HG03439 (cell line): ENCODE data around the gene COL27A1.
"Not testable (repeated sequence)": the region's sequence is repeated elsewhere in the genome, so short reads cannot be mapped to it uniquely, and the experiment has no call there.

ENCODE experiments used
- ATAC-seq: cut with Tn5 transposase; IDR thresholded peaks from one replicate; pipeline ENCODE4 v1.9.1; 2021; ENCODE audit warnings: mild to moderate bottlenecking, moderate library complexity; ENCODE audit not compliant: unreplicated experiment

COL27A1 gene

DNA sequence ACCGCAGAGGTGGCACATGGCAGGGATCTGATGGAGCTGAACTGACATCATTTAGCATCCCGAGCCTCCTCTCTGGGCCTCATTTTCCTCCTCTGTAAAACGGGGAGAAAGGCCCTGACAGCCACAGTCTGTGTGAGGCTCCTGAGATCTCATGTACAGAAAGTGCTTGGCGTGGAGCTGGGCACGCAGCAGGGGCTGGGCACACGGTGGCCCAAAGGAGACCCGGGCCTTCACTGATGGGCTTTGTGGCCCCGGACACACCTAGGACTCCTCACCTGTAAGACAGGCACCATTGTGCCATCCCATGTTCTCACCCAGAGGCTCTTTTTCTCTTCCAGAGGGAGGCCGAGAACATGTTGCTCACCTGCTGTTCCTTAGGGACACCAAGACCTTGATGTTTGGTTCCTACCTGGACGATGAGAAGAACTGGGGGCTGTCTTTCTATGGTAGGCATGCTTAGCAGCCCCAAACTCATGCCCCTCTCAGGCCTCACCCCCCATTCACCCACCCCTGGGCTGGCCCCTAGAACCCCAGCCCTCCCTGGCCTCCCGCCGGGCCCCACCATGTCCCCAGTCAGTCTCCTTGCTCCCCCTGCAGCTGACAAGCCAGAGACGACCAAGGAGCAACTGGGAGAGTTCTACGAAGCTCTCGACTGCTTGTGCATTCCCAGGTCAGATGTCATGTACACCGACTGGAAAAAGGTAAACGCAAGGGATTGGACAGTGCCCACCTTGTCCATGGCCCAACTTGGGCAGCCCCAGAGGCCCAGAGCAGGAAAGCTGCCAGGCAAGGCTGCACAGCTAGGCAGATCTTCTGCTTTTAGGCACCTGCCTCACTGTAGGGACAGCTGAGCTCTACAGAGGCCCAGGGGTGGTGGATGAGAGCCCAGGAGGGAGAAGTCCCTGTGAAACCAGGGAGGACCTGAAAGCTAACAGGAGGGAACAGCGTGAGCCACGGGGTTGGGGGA lies 176.2 kb downstream of the COL27A1 start:
- not testable (repeated sequence) for ATAC-seq

DNA sequence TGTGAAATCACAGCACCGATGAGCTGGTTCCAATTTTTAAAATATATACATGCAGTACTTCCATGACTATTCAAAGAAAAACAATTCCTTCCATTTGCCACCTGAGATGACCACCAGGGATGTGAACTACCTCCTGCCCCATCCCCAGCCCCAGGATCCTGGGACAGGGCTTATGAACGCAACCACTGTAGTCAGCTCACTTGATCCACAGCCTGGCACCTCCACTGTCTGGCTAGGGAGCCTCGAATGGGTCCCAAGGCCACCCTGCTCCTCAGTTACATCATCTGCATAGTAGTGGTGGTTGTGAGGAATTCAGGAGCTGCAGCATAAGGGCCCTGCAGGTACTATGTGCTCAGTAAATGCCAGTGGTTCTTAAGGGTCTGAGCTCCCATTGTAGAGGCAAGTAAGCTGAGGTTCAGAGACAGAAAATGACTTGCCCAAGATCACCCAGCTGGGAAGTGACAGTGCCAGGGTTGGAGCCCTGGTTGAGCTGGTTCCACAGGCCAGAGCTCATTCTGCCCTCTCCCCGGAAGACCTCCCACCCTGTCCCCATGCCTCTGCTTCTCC lies 177.2 kb downstream of the COL27A1 start:
- ATAC-seq, result not testable (repeated sequence)

DNA sequence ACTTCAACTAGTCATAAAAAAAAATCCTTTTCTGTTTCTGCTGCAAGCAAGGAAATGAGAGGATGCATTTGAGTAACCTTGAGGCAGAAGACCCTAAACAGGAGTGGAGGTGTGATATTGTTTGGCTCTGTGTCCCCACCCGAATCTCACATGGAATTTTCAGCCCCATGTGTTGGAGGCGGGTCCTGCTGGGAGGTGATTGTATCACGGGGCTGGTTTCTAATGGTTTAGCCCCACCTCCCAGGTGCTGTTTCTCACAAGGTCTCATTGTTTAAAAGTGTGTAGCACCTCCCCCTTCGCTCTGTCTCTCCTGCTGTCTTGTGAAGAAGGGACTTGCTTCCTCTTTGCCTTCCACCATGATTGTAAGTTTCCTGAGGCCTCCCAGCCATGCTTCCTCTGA lies 178.4 kb downstream of the COL27A1 start:
- ATAC-seq, result not testable (repeated sequence)

DNA sequence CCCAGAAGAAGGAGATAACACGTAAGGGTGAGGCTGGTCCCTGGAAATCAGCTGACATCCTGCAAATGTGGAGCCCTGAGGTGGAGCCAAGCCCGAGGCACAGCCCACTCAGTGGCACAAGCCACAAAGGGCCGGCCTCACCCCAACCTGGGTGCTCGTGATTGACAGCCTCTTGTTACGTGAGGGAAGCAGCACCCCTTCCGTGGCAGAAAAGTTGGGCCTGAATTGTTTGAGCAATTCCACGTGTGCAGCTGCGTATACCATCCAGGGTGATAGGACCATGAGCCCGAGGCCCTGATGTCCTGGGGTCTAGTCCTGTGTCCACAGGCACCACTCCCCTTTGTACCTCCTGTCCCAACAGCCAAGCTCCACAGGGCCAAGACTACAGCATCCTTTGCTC lies 179.2 kb downstream of the COL27A1 start:
- no peak for ATAC-seq

DNA sequence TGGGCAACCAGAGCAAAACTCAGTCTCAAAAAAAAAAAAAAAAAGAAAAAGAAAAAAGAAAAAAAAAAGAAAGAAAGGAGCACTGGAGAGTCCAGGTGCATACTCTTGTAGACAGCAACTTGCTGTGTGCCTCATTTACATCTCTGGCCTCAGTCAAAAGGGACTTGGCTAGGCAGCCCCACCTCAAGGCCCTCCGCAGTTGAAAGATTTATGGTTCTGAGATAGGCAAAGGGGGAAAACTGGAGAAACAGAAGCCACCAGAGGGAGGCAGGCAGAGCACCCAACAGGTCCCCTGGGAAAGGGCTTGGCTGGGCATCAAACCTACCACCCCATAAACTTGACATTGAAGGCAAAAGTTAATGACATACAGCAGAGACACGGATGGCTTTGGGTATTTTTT lies 180.4 kb downstream of the COL27A1 start:
- ATAC-seq, result no peak

DNA sequence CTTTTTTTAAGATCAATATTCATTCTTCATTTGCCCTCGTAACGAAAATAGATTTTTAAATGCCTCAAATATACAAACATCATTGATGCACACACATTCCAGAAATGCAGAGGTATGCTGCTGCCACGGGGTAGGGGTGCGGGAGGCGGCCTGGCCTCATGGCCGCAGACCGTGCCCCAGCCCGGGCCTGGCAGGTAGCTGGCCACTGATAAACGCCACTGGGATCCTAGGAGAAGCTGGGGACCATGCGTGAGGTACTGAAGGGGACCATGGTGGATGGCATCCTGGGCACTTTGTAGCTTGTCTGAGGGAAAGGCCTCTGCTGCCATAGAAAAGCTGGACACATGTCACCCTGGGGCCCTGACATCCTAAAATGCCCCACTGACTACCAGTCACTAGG lies 180.8 kb downstream of the COL27A1 start:
- ATAC-seq, result no peak

DNA sequence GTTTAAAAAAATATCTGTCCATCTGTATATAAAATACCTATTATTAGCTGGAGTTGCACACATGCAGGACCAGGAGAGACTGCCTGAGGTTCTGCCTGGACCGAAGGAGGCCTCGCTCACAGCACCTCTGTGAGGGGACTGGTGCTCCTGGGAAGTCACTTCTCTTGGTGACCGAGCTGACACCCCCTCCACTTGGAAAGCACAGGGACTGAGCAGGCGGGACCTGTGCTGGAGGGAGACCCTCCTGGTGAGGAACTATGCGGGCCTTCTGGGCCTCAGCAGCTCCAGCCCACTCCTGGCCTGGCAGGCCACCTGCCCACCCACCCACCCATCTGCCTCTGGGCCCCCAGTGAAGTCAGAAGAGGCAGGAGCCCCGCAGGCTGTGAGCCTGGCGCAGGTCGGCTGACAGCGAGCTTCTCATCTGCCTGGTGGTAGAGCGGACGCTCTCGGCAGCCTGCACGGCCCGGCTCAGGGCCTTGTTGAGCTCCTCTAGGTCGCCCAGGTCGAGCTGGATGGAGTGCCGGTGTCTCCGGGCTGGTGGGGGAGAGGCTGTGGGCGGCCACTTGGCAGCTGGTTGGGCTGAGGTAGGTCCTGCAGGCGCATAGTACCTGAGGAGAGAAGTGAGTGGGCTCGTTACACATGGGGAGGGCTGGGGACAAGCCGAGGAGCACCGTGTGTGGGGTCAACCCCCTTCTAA lies 181.5 kb downstream of the COL27A1 start:
- no peak for ATAC-seq

DNA sequence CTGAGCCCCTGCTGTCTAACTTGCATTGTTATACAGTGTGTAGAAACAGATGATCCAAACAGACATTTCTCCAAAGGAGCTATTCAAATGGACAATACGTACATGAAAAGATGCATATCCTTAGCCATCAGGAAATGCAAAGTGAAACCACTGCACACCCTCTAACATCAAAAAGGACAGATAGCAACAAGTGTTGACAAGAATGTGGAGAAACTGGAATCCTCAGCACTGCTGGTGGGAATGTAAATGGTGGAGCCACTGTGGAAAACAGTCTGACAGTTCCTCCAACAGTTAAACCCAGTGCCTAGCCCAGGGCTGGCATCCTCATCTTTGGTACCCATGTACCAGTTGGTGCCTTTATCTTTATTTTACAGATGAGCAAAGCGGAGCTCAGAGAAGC lies 182.8 kb downstream of the COL27A1 start:
- ATAC-seq, result no peak

DNA sequence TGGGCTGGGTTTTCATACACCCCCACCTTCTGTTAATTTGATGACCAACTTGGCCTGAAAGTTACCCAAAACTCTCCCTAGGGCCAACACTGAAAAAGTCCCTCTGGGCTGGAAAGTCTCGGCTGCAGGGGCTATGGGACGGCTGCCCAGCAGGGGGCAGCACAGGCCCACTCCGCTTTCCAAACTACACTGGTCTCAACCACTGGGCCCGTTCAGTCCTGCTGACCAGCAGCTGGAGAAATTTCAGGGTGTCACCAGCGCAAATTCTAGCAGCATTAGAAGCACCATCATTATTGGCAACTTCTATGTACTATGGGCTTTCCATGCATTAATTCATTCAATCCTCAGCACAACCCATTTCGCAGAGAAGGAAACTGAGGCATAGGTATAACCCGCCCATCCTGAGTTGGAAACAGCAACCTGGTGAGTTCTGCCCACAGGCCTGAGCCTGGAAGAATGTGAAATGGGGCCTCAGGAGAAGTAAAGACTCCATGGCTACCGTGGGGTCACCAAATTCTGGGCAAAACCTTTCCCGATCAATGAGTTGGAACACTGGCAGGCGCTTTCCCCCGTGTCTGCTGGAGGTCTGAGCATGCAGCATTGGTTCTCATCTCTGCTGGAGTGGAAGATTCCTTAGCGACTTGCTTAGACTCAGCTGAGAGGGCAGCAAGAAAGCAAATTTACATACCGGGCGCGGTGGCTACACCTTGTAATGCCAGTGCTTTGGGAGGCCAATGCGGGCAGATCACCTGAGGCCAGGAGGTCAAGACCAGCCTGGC lies 184.0 kb downstream of the COL27A1 start:
- peak; percentile 61 for ATAC-seq

DNA sequence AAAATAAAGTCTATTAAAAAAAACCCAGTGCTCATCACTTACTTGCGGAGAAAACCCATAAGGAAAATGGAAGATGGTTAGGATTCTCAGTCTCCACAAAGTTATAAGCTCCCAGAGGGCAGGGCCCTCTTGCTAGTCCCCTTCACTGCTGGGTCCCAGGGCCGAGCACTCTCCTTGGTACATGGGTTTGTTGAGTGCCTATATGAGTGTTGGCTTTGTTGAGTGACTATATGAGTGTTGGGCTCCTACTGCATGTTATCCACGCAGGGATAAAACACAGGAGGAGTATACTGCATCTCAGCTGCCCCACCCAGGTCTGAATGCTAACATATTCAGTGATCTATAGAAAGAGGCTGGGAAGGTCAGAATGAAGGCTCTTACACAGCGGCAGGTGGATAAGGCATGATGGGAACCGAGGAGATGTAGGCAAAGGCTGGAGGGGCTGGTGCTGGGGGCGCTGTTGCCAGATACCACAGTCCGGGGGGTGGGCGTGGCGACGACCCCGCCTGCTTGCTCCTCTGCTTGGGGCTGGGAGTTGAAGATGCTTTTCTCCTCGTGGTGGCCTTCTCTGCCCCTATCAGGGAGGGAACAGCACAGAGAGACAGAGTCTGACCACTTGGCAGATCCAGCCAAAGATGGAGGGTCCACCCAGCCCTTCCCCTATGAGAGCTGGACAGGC lies 186.0 kb downstream of the COL27A1 start:
- ATAC-seq, result no peak

DNA sequence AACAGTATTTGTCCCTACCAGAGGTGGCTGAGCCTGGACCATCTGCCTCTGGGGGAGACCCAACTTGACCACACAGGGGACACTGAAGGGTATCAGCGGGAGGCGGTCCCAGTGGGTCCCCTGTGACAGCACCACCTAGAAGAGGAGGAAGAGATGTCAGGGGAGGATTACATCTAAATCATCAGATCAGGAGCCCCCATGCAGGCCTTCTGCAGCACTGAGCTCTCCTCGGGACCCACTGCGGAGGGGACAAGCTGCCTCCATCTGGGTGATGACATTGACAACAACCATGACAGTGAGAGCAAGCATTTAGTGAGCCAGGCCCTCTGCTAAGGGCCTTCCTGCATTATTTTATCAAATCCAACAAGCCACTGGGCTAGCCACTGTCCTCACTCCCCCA lies 186.7 kb downstream of the COL27A1 start:
- no peak for ATAC-seq

DNA sequence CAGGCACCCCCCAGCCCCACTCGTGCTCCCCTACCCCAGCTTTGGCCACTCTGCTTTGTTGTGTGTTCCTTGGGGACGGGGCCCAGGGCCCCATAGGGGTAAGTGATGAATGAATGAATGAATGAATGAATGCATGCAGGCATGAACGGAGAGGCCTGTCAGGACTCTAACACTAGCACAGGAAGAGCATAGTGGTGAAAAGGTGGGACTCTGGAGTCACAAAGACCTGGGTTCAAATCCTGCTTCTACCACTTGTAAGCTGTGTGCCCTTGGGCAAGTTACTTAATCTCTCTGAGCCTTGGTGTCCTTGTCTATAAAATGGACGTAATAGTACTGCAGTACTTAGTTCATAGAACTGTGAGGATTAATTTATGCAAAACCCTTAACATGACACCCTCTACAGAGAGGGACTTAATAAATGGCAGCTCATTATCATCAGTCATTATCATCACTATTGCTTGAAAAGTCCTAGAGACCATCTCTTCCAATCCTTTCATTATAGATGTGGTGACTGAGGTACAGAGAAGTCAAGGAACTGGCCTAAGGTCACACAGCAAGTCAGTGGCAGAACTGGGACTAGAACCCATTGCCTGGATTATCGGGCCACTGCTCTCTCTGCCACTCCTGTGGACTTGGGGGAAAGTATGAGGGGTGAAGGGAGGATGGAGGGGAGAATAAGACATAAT lies 187.6 kb downstream of the COL27A1 start:
- no peak for ATAC-seq

DNA sequence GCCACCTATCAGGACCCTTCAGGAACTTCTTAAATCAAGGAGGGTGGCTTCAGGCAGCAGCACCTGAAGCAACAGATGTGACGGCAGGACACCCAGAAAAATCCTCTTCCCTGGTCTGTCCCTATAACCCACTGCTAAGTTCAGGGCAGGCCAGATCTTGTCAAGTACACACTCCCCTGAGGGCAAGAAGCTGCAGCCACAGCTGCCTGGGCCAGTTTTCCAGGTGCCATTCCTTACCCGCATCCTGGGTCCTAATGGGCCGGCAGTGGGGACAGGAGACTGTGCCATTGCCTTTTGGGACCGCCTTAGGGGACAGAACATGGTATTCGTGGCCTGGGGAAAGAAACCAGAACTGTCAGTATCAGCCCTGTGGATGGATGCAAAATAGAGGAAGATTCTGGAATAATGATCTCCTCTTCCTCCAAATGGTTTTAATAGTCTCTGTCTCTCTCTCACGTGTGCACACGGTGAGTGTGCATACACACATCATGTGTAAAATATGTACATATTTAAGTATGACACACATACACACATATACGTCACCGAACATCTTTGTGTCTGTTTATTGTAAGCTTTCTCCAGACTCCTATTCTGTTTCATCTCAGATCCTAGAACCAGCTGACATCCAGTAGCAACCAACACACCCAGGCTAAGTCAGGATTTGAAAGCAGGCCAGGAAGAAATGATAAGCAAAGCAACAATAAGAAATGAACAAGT lies 188.3 kb downstream of the COL27A1 start:
- no peak for ATAC-seq

DNA sequence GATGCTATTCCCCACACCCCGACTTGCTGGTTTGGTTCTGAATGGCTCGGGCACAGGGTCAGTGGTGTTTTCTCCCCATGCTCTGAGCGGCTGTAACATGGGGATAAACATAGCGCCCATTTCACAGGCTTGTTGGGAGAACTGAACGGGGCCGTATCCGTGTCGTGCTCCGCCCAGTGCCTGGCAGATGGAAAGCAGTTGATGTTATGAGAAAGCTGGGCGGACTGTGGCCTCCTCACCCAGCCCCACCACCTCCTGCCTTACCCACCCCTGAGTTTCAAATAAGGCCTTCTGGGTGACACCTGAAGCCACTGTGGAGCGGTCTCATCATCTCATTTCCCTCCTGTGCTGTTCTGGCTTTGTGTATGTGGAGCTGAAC lies 188.8 kb downstream of the COL27A1 start:
- ATAC-seq, result no peak

DNA sequence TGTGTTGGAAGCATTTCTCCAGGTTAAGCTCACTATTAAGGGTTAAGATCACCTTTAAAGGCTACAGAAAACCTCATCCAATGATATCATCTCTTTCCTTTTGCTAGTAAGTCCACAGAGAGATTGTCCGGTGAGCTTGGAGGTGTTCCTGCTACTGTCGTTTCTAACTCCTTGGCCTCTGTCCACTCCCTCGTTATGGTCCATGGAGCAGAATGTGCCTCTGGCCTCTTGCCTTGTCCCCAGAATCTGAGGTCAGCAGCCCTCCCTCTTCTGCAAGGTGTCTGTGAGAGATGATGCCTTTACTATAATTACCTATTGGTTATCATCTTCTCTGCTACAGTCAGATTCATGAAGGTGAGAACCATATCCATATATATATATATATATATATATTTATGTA lies 189.4 kb downstream of the COL27A1 start:
- no peak for ATAC-seq

DNA sequence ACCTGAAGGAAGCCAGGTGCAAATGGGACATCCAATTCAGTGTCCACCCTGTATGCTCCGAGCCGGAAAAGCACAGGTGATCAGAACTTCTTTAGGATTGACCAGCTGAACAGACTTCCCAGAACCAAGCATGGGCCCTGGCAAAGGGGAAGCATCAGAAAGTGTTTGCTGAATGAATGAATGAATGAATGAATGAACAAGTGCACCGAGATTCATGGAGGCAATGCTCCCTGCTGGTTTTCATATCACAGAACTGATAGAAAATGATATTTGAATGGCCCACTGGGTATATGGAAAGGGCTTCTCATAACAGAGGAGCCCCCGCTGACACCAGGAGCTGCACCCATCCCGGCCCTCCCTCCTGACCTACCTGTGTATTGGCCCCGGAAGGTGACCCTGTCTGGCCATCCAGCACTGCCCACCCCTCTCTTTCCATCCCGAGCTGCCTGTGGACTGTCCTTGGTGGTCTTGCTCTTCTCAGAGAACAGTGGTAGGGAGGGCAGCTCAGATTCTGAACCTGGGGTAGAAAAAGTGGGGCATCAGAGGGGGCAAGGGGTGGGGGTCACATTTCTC lies 190.2 kb downstream of the COL27A1 start:
- no peak for ATAC-seq

DNA sequence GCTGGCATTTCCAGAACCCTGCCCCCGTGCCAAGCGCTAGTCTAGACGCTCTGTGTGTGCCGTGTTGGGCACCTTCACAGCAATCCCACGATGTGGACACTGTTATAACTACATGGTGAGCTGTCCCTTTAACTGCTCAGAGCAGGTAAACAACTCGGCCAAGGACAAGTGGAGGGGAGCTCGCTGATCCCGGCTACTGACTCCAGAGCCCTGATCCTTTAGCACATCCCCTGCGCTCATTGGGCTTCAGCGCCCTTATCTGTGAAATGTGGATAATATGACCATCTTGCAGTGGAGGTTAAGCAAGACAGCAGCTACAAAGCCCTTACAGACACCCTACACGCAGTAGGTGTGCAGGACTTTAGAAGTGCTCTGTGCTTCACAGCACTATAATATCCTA lies 190.8 kb downstream of the COL27A1 start:
- no peak for ATAC-seq

DNA sequence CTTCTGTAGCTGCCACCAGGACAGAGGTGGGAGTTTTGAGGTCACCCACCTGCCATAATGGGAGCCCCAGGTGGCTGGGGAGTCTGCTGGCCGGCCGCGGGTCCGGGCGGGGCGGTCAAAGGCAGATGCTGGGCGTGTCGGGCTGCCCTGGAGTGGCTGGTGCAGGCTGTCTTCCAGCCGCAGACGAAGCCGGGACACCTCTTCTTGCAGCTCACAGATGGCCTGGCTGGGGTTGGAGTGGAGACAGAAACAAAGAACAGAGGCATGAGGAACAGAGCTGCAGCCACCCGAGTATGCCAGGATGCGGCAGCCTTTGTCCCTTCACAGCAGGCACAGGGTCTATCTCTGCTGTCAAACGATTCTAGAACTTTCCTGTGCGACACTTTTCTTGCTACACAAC lies 192.3 kb downstream of the COL27A1 start:
- ATAC-seq, result no peak
